ENCODE results near the gene MRTFB.
A peak's percentile ranks its signal among the peaks of the same experiment; 100 is the strongest.

The MRTFB gene

DNA sequence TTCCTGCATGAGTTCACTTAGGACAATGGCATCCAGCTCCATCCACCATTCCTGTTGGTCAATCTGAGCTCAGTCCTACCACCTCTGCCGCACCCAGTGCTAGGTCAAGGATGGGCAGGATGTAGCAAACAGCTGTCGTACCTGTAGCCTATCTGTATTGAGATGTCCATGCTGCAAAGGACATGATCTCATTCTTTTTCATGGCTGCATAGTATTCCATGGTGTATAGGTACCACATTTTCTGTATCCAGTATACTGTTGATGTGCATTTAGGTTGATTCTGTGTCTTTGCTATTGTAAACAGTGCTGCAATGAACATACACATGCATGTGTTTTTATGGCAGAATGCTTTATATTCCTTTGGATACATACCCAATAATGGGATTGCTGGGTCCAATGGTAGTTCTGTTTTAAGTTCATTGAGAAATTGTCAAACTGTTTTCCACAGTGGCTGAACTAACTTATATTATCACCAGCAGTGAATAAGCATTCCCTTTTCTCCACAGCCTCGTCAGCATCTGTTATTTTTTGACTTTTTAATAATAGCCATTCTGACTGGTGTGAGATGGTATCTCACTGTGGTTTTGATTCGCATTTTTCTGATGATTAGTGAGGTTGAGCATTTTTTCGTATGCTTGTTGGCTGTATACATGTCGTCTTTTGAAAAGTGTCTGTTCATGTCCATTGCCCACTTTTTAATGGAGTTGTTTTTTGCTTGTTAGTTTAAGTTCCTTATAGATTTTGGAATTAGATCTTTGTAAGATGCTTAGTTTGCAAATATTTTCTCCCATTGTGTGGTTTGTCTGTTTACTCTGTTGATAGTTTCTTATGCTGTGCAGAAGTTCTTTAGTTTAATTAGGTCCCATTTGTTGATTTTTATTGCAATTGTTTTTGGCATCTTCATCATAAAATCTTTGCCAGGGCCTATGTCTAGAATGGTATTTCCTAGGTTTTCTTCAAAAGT, 7.2 kb upstream of the MRTFB start:
- no peak for DNase-seq

- no peak for DNase-seq
Measured at GRCh38 chr16:14069818-14070217, 1.3 kb upstream of the MRTFB start.

DNA sequence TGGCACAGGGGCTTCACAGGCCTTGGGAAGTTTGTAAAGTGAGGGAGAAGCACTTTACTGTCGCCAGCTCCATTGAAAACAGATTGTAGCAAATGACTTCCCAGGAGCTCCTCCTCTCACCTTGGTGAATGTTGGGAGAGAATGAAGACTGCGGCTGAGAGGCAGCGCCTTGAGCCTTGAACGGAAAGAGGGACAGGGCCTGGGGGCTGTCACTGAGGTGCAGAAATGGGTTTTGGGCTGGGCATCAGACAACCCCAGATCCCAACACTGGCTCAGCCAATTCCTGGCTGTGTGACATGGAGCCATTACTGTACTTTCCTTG, 603 bp upstream of the MRTFB start:
- no peak for DNase-seq

DNA sequence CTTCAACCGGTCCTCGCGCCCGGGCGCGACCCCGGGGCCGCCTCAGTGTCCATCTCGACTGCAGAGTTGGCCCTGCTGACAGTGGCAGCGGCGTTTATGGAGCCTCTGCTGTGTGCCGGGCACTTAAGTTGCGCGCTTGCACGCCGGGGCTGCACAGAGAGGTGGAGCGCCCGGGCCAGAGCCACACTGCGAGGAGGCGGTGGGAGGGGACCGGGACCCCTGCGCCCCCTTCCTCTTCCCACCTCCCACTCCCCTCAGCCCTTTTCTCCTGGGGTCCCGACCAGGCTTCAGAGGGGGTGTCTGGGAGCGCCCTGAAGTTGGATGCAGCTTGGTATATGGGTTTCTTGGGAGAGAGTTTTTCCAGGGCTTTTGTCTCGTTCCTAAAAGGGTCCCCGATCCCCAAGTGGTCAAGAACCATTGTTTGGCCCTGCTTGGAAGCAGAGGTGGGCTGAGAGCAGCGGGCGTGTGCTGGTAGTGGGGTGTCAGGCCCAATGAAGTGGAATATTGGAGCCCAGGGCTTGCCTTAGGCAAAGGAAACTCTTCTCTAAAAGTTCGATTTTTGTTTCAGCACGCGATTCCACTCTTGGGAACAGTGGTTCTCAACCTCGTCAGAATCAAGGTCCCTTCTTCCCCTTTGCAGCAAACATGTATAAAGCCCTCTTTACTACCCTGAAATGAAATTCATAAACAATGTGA, 605 bp downstream of the MRTFB start:
- DNase-seq, result peak in 1 of 2 experiments; percentile 34

DNA sequence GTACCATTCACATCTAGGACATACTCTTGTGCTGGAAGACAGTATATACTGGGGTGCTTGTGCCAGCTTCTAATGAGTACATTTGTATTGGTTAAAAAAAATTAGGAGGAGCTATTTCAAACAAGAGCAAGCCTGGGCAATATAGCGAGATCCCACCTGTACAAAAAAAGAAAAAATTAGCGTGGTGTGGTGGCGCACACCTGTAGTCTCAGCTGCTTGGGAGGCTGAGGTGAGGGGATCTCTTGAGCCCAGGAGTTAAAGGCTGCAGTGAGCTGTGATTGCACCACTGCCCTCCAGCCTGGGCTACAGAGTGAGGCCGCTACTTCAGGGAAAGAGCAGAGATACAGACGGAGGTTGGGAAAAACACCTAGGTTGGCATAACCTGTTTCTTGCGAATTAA, 1.2 kb downstream of the MRTFB start:
- DNase-seq, result no peak

DNA sequence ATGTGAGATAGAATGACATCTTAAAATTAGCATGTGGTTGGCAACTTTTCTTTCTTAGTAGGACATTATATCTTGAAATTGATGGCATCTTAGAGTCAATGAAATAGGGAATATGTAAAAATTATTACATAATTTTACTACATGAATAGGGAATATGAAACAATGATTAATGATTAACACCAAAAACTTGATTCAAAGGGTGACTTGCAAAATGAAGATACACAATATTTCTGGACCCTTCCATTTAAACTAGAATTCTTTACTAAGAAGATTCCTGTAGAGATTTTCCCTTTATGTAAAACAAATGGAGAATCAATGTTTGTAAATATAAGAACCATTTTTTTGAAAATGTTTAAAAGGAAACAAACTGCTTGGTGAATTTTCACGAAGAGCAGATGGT, 3.4 kb downstream of the MRTFB start:
- no peak for DNase-seq

- DNase-seq, result no peak
Measured at GRCh38 chr16:14077918-14078317, 6.8 kb downstream of the MRTFB start.

- no peak for DNase-seq
Measured at GRCh38 chr16:14086477-14086876, 15.4 kb downstream of the MRTFB start.

- DNase-seq, result no peak
Measured at GRCh38 chr16:14087181-14087580, 16.1 kb downstream of the MRTFB start.

DNA sequence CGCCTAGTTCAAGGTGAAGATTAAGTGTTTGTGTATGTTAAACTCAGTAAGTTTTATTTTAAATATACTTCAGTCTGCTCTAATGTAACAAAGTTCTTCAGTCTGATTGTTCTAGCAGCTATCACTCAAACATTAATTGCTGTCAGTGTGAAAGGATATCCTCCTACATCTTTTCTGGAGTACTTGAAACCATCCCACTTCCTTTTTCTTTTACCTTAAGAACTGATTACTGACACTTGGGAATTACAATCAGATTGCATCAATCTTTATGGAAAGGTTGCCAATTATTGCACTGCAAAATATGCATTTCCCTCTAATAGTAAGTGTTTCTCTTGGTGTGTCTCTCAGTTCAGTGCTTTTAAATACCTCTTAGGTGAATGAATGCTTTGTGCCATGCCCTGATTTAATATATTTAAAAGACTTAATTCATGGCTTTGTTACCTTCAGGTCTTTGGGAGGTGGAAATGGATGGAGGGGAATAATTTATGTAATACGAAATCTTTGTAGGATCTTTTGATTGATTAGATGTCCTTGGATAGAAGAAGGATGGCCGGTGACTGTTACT, 16.6 kb downstream of the MRTFB start:
- no peak for DNase-seq

GRCh38 chr16:14088155-14088753, 17.1 kb downstream of the MRTFB start:
- no peak for DNase-seq

DNA sequence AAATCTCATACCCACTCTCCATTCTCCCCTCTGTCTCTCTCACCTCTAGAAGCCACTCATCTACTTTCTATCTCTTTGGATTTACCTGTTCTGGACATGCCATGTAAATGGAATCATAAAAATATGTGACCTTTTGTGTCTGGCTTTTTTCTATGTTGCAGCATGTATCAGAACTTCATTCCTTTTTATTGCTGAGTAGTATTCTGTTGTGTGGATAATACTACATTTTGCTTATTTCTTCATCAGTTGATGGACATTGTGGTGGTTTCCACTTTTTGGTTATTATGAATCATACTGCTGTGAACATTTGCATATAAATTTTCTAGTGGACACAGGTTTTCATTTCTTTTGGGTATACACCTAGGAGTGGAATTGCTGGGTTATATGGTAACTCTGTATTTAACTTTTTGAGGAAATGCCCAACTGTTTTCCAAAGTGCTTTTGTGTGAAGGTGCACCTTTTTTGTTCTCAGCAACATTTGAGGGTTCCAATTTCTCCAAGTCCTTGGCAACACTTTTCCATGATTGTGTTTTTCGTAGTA, 18.2 kb downstream of the MRTFB start:
- DNase-seq, result no peak

- DNase-seq, result no peak
Measured at GRCh38 chr16:14092561-14092960, 21.4 kb downstream of the MRTFB start.

- no peak for DNase-seq
Measured at GRCh38 chr16:14095883-14096551, 24.9 kb downstream of the MRTFB start.

DNA sequence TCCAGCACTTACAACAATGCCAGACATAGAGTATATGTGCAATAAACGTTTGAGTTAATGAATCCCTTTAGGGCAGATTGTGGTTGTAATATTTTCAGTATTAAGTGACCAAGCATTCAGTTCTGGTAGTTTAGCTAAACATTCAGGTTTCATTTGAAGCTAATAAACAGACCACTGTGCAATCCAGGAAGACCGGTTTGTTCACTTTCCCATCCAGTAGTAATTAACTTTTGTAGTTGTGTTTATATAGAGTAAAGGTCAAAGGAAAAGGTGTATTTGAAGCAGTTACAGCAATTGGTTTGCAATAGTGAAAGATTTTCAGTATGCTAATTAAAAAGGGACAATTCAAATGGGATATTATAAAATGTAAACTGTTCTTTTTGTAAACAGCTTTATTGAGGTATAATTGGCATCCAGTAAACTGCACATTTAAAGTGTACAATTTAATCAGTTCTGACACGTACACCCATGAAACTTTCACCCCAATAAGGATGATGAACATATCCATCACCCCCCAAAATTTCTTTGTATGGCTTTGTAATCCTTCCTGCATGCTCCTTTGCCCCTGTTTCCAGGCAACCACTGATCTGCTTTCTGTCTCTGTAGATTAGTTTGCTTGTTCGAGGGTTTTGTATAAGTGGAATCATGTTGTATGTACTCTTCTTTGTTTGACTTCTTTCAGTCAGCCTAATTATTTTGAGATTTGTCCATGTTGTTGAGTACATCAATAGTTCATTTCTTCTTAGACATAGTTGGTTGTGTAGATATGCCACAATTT, 26.3 kb downstream of the MRTFB start:
- no peak for DNase-seq

DNA sequence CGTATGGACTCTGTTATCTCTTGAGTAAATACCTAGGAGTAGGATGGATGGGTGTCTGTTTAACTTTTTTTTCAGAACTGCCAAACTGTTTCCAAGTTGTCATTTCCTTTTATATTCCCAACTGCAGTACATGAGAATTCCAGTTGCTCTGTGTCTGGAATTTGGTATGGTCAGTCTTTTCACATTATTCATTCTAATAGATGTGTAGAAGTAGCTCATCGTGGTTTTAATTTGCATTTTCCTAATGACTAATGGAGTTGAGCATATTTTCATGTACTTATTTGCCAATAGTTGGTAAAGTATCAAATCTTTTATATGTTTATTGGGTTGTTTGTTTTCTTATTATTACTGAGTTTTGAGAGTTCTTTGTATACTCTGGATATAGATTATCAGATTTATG, 27.0 kb downstream of the MRTFB start:
- DNase-seq, result no peak

GRCh38 chr16:14100825-14101224, 29.7 kb downstream of the MRTFB start:
- no peak for DNase-seq

- no peak for DNase-seq
Measured at GRCh38 chr16:14101415-14101814, 30.3 kb downstream of the MRTFB start.

DNA sequence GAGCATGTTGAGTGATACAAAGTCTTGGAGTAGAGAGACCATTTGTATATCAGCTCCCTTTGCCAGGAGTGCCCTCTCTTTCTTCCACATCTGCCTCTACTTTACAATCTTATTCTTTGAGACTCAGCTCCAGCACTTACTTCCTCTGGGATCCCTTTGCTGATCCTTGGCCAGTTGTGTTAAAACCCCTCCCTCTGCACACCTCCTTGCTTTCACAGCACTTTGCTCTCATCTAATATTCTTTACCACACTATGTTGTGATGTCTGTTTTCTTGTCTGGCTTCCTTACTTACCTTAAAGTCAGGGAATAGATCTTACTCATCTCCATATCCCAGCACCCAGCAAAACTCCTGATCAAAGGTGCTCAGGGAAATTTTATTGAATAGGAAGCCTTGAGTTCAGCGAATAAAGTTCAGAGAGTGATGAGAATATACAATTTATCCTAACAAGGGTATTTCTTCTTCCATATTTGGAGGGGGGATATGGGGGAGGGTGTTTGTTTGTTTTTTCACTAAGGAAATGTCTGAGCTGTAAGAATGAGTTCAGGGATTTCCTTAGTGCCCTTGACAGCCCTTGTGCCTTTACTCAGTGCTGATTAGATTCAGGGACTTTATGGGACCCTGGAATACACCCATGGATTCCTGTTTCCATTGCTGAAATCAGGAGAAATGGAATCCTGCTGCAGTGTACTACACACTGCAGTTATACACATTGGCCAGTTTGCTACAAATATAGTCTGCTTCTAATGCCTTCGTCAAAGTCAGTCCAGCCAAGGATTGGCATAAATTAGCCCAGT, 32.0 kb downstream of the MRTFB start:
- DNase-seq, result no peak

- no peak for DNase-seq
Measured at GRCh38 chr16:14104066-14104465, 32.9 kb downstream of the MRTFB start.

- no peak for DNase-seq
Measured at GRCh38 chr16:14105760-14106375, 34.7 kb downstream of the MRTFB start.
